Bone marrow (tissue), 2 donors: Measurements from ENCODE around the gene HCN4.

Experiments used
- DNase-seq, 2 donors: peaks; one replicate each; lab custom pipeline; 2025; lab: John Stamatoyannopoulos, UW

HCN4 gene

DNA sequence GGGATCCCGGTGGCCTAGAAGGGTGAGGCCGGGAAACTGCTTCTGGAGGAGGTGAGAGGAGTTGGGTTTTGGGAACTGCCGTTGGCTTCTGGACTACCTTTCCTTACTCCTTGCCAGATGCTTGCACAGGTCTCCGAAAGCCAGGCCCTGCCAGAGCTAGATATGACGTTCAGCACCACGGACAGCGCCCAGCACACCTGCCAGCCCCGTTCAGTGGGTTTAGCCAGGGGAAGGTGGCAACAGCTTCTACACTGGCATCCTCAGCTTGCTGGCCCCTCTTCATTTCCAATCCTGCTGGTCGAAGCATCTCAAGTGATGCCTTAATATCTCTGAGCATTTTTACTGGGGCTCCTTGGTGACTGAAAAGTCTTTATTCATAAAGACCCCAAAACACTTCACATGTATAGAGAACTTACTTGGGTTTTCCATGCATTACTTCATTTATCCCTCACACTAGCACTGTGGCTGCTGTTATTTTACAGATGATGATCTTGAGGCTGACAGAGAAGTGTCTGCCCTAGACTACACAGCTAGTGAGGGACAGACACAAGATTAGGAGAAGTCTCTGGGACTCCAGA lies 21.9 kb downstream of the HCN4 start:
- no peak for DNase-seq

DNA sequence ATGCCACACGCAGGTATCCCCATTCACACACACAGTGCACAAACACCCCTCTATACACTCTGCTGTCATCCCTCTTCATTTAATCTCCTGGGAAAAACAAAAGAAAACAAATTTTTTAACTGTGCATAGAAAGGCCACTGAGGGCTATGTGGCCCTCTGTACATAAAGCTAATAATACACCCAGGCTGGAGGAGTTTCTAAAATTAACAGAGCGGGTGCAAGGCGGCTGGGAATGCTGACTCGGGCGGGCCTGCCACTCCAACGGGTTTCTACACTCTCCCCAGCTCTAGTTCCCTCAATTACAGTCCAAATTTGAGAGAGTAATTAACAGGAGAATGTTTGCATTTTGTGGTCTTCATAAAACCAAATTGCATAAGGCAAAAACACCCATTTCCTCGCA lies 23.1 kb downstream of the HCN4 start:
- no peak for DNase-seq

DNA sequence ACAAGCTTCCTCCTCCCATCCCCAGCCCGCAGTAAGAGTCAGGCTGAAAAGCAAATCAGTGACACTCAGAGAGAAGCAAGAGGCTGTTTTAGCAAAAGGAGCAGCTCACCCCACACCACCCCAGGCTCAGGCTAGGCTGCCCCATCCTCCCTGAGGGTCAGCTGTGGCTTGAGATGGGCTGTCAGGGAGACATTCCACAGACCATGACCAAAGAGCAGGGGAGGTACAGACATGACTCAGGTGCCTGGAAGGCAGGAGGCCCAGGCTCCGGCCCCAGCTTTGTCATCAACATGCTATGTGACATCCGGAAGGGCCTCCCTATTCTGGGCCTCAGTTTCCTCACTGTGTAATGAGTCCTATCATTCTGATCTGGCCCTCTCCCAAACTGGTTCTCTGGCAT lies 24.7 kb downstream of the HCN4 start:
- no peak for DNase-seq

DNA sequence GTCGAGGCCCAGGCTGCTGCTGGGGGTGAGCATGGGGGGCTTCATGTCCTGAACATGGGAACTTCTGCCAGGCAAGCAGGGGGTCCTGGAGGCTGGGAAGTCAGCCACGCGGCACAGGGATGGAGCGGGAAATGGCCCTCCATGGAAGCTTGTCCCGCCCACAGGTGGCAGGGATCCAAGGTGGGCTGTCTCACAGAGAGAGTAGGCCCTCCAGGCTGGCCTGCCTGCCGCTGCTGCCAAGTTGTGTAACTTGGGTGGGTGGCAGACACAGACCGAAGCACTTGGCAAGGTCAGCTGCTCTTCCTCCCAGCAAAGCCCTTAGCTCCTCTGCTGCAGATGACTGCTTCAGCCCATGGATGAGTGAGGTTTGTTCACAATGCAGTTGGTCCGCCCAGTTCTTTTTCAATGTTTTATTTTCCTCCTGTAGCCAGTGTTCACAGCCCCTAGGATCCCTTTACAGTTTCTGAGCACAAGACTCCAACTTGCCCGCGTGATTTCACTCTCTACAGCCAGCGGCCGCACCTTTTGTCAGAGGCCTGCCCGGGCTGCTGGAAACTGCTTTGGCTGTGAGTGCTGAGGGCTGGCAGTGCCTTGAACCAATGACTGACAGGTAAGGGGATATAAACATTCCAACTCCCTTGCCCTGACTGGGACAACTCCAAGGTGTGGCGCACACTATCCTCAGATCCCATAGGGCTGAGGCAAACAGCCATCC lies 26.7 kb downstream of the HCN4 start:
- DNase-seq, result no peak

DNA sequence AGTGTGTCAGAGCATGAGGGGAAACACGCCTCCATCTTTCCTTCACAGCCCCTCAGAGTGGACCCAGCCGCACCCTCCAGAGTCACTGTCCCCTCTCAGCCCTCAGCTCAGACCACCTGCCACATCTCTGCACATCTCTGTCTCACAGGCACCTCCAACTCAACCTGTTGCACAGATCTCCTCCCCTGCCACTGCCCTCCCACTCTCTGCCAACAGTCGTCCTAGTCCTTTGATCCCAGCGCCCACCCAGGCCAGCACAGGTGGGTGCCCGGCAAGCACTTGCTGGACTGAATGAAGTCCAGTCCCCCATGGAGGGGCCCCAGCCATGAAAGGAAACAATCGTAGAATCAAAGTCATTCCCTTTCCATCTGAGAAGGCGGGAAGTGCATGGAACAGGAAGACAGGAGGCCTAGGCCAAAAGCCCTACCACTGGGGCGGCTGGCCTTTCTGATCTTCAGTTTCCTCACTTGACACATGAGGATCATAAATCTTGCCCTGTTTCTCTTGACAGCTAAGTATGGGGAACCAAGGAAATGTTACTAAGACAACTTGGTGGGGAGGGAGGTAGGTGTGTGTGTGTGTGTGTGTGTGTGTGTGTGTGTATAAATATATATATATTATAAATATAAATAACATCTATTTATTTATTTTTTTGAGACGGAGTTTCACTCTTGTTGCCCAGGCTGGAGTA lies 28.1 kb downstream of the HCN4 start:
- DNase-seq, result no peak

DNA sequence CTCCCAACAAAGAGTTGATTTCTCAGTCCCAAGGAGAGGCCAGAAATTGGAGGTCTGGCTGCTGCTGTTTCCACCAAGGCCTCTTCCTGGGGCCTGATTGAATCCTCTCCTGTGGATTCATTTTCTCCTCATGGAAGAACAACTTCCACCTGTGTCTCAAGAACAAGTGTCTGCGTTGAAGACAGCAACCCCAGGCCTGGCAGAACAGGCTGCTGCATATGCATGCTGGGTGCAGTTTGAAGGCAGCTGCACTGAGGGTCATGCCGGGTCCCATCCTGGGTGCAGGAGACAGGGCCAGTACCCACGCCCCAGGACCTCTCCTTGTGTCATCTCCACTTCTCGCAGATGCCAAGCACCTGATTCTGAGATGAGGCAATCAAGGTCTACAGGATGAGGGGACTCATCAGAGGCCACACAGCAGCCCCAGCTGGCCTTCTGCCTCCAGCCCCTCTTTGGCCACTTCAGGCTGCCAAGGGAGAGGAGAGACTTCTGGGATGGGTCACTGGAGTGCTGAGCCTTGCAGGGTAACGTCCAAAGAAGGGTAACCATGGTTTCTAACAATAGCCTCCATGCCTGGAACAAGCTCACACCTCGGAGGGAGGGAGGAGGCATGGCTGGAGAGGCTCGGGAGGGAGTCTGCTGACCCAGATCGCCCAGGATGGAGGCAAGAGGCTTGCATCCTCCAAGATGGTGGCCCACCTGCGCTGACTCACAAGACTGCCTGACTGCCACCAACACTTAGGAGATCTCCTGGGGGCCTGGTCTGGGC lies 30.0 kb downstream of the HCN4 start:
- no peak for DNase-seq

DNA sequence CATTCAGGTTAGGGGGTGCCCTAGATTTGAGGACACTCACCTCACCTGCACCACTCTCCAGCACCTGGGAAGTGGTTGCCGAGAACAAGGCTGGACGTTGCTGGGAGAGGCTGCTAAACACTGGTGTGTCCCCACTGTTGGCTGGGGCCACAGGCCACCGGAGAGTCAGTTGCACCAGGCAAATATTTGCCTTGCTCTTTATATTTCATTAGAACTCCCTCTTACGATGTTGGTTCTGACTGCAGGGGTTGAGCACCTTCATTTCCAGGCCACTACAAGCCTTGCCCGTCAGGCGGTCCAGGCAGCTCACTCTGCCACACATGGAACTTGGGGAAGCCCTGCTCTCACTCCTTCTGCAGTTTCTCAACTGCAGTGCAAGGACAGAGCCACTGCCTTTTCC lies 30.7 kb downstream of the HCN4 start:
- DNase-seq, result no peak

DNA sequence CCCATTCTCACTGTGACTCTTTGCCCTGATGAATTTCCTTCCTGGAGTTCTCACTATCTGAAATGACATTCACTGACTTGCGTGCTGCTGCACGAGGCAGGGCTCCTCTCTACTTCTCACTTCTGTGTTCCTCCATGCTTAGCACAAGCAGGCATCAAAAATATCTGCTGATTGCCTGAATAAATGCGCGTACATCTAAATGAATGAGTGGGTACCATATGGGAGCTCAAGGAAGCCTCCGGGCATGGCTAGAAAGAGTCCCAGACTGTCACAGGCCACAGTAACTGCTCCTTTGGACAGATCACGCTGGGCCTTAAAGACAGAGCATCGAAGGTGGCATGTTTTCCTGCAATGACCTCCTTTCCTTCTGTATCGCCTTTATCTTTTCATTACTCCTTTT lies 31.6 kb downstream of the HCN4 start:
- no peak for DNase-seq

DNA sequence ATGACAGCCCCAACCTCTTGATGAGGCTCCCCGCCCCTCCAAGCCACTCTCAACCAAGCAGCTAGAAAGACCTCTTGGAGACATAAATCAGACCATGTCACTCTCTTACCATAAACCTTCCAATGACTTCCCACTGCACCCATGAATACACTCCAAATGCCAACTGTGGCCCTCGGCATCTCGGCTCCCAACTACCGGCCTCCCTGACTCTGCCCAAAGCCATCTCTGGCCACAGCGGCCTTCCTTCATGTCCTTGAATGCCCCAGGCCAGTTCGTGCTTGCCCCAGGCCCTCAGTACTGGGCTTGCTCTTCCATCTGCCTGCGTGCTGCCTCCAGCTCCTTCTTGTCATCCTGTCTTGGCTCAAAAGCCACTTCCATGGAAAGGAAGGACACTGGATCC lies 32.0 kb downstream of the HCN4 start:
- DNase-seq, result no peak

DNA sequence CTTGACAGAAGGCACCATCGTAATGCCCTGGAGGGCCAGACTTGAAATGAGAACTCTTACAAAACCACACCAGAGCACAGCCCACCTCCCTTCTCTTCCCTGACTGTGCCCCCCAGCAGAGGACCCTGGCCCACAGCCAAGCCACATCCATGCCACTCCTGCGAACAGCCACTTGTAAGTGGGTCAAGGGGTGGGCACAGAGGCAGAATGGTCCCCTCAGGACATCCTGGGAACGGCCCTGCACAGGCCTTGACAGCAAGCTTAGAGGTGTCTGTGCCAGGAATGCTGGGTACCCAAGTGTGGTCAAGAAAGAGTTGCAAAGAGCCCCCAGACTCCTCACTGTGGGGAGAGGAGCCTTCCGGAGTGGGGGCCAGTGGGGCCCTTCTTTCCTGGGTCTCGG lies 33.3 kb downstream of the HCN4 start:
- DNase-seq, result no peak

DNA sequence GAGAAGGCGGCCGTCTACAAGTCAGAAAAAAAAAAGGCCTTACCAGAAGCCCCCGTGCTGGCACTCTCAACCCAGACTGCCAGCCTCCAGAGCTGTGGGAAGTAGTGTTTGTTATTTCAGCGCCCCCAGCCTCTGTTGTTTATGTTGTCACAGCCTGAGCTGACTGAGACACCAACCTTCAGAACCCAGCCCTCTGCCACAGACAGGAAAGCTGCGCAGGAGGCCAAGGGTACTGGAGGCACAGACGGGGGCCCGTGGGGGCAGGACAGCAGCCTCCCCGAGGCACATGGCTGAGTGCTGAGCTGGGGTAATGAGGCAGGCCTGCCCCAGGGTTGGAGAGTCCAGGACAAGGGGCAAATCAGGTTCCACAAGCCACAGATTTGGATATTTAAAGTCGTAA lies 33.7 kb downstream of the HCN4 start:
- no peak for DNase-seq

DNA sequence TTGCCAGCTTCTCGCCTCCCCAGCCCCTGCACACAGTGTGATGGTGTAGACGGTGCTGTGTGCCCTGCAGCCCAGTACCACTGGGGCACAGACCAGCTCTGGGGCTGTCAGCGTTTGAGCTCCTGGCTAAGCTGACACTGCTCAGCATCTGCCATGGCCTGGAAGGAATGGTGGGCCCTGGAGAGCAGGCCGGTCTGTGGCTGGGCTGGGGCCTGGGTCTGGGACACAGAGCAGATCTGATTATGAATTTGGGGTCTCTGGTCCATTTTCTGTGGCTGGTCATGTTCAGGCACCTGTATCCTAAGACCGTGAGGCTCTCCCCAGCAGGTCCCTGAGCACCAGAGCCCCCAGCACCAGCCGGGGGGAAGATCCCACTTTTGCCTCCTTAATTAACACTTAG lies 34.7 kb downstream of the HCN4 start:
- no peak for DNase-seq

DNA sequence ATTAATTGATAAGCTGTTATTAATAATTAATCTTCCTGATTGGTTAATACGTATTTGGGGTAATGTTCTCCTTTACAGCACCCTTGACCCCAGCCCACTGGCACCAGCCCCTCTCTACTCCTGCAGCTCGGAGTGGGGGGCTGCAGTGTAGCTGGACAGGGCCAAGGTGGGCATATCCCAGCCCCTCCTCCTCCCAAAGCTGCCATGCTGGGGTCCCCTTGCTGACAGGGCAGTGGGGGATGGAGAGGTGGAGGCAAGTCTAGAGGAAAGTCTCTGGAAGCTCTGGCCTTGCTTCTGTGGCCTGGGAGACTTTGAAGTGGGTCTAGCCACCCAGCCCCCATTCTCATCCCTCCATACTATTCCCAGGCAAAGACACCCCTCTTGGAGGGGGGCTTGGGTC lies 35.8 kb downstream of the HCN4 start:
- DNase-seq, result no peak

DNA sequence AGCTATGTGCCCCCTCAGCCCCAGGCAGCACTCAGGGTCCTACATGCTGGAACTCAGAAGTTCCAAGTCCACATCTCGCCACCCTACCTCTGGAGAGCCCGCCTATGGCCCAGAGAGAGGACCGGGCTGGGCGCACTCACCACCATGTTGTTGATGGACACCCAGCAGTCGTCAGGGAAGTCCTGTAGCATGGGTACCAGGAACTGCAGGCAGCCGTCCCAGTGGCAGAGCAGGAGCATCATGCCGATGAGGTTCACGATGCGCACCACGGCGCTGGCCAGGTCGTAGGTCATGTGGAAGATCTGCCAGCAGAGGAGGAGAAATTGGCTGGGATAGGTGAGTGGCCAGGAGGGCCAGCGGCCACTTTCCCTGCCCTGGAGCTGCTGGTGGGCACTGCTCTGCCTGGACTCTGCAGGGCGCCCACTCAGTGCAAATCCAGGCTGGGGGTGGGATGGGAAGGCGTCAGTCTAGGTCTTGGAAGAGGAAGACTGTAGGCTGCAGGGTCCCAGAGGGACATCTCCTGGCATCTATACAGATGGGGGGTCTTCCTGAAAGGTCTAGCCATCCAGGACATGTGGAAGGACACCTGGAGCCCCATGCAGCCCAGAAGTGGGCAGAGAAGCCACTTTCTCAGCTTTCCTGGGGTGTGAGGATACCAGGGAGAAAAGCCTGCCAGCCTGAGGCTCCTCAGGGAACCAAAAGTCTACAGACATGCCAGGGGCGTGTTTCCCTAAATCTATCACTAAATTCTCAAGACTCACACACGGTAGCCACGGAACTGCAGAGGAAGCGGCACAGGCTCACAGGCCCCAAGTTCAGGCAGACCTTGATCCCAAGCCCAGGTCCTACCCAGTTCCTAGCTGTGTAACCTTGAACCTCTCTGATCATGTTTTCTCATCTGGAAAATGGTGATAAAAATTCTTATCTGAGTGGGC lies 36.5 kb downstream of the HCN4 start:
- DNase-seq, result no peak

DNA sequence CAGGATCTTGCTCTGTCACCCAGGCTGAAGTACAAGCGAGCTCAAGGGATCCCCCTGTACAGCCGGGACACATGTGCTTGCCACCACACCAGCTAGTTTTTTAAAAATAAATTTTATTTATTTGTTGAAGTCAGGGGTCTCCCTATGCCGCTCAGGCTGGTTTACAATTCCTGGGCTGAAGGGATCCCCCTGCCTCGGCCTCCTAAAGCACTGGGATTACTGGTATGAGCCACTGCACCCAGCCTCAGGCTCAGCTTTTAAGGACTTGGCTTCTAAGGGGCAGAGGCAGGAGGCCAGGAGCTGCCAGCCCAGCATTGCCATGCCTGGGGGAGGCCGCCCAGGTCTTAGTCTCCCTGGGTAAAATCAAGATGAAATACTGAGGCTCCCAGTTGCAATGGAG lies 37.3 kb downstream of the HCN4 start:
- no peak for DNase-seq

DNA sequence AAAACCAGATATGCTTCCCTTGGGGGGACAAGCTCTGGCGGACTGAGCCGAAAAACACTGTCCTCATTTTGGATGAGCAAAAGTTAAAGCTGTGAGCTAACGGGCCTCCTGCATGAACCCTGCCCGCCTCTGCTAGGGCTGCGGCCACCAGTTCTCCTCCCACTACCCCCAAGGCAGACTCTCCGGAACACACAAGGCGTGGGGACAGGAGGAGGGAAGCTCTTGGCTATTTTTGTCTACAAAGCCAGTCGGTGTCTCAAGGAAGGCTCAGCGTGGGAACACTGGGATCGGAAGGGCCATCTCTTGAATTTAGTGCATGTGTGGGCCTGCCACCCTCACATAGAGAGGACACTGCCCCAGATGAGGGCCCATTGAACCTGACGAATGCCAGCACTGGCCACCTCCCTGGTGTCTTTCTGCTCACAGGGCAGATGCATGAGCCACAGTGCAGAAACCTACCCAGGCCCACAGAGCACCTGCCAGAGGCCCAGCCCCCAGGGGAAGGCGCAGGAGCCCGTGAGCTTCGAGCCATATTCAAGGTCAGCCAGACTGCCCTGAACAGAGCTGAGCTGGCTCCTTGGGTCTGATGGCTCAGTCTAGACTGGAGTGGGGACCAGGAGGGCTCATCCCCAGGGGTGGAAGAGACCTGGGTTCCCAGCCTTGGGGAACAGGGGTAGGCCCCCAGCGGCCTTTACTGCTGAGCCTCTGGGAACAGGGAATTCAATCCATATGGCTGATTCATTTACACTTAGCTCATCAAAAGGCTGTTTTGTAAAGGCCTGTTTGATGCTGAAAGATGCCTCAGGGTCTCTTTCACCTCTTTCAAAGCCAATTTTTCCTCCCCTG lies 38.3 kb downstream of the HCN4 start:
- DNase-seq, result no peak

DNA sequence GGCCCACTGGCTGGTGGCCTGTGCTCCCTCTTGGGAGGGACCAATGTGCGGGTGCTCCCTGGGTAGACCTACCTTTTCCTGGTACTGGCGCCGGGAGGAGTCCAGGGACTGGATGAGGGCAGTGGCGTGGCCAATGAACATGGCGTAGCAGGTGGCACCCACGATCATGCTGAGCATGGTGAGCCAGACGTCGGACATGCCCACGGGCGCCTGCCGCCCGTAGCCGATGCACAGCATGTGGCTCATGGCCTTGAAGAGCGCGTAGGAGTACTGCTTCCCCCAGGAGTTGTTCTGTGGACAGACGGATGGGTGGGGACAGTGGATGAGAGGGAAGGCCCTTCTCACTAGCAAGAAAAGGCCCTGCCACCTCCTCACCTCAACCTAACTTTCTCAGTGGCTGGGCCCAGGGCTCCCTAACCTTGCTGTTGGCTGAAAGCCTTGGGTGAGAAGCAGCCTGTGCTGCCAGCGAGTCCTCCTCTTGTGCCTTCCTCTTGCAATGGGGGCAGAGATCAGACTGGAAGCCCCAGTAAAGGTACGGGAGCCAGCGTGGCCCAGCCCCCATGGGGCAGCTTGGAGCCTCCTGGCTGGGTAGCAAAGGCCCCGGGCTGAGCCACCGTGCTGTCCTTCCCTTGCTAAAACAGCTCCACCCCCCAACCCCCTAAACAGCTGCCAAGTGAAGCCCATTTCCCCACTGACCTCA lies 39.1 kb downstream of the HCN4 start:
- DNase-seq, result no peak

DNA sequence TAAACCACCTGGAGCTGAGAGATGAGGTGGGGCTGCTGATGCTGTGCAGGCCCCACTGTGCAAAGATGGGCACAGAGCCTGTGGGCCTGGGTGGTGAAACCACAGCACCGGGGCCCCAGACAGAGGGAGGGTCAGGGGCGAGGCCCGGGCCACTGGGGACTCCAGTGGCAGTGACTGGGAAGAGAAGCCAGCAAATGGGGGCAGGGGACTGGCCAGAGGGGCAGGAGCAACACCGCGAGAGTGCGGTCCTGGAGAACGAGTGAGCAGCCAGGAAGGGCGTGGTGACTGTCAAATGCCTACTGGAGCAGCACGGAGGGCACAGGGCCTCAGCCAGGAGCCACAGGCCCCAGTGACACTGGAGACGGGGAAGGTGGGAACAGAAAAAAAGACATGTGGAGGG lies 39.8 kb downstream of the HCN4 start:
- DNase-seq, result no peak

DNA sequence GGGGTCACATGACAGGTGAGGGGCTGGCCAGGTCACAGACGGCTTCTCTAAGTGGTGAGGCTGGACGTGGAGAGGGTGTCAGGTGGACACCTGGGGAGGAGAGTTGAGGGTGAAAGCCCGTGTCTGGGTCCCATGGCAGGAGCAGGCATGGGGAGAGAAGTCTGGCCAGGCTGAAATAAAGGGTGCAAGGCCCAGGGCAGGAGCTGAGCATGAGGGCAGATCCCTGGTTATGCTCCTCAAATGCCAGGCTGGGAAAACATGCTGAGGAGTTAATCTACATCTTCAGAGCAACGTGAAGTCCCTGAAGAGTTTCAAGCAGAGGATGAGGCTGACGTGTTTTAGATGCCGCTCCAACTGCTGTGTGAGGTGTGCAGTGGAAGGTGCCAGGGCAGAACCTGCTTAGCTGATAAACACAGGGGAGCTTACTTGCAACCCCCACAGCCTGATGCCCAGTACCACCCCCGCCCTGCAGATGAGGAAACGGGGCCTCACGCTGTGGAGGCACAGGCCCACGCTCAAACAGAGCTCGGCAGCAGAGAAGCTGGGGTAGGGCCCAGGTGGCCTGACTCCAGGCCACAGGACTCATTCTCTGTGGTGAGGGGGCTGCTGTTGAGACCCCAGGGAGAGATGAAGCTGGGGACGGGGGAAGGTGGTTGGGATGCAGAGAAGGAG lies 40.5 kb downstream of the HCN4 start:
- DNase-seq, result no peak

DNA sequence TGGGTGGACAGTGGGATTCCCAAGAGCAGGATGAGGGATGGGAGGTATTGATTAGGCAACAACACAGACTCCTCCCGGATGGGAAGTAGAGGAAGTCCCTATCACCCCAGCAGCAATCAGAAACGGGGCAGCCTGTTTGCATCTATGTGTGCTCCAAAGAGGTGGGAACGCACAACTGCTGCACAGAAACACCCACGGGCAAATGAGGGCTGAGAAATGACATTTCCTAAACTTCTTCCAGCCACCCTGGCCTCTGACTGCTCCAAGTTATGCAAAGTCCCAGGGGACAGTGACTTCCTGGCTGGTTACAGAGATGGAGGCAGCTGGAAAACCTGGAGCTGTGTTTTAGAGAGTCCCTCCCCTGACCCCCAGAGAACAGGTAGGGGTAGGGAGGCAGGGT lies 42.6 kb downstream of the HCN4 start:
- DNase-seq, result no peak
